Subcutaneous adipose tissue (tissue), 4 donors: ENCODE data around the gene BHLHE41. TPM values are rescaled to one million over a fixed set of nuclear protein-coding genes. Genes with fewer than 3 reads are reported as not detected.

ENCODE experiments used
- total RNA-seq, 4 donors: library from RNA; depleted of rRNA; stranded (reverse); fragments of >200 nt; gene quantifications; one replicate each; pipeline ENCODE4 v1.1.0, GENCODE V29; 2016
- TF ChIP-seq, protein P1 (sequence below): fragments of 450-650 bp; IDR thresholded peaks from one replicate; pipeline ENCODE4 v1.5.1; 2016; ENCODE audit warnings: low read depth, mild to moderate bottlenecking, control low read depth, antibody characterized with exemption, moderate library complexity

The BHLHE41 gene
- total RNA-seq, 4 donors from 2014 or later: 9.2 to 21.8 (median 18.3) TPM

DNA sequence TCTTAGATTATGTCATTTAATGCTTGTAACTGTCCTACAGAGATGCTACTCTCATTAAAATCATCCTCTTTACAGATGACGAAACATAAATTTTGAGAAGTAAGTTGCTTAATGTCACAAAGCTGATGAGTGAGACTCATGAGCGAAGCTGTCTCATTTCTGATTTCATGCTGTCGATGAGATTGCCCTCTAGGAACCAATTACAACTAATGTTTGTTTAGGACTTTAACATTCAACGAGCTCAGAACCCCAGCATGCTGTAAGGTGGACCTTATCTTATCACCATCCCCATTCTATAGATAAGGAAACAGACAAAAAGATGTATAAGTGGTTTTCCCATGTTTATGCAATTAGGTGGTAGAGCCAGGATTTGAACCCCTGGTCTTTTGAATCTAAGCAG, 23.1 kb downstream of the BHLHE41 start:
- TF ChIP-seq, protein P1, sequence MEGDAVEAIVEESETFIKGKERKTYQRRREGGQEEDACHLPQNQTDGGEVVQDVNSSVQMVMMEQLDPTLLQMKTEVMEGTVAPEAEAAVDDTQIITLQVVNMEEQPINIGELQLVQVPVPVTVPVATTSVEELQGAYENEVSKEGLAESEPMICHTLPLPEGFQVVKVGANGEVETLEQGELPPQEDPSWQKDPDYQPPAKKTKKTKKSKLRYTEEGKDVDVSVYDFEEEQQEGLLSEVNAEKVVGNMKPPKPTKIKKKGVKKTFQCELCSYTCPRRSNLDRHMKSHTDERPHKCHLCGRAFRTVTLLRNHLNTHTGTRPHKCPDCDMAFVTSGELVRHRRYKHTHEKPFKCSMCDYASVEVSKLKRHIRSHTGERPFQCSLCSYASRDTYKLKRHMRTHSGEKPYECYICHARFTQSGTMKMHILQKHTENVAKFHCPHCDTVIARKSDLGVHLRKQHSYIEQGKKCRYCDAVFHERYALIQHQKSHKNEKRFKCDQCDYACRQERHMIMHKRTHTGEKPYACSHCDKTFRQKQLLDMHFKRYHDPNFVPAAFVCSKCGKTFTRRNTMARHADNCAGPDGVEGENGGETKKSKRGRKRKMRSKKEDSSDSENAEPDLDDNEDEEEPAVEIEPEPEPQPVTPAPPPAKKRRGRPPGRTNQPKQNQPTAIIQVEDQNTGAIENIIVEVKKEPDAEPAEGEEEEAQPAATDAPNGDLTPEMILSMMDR: no peak

DNA sequence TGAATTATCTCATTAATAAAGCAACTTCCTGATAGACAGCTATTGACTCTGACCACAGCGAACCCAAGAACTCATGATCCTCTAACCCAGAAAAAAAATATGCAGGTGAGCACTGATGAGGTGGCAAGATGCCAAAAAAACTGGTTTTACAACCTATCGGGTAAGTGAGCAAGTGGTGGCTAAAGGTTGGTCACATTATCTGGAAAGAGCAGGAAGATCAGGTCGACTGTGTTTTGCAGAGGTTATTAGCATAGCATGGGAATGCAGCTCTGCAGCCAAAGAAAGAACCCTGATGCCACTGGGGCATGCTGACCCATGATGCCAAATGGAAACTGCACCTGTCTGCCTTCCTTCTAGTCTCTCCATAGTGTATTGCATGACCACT, 23.5 kb downstream of the BHLHE41 start:
- TF ChIP-seq, protein P1: no peak

DNA sequence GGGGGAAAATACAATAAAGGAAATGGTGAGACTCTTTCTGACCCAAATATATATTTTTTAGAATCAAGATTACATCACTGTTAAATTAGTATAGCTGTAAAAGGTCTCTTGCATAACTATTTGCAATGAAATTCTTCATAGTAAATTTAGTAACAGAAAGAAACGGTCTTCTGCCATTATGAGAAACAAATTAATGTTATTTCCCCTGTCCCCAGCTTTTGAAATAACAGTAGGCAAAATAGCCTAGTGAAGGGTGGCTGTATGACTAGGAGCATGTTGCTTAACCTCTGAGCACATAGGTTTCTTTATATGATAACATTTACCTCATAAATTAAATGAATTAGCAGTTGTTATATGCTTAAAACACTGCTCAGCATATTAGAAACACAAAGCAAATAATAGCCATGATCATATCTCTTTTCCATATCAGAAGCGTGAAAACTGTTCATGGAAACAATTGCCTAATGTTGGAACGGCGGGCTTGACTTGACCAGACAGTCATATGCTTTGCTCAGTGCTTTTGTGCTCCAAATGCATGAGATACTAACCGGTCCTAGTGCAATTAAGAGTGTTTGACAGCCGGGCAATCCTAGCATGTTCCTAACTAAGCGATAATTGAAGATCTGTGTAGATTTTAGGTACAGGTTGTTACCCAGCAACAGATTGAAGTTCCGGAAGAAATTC, 24.0 kb downstream of the BHLHE41 start:
- TF ChIP-seq, protein P1: no peak

DNA sequence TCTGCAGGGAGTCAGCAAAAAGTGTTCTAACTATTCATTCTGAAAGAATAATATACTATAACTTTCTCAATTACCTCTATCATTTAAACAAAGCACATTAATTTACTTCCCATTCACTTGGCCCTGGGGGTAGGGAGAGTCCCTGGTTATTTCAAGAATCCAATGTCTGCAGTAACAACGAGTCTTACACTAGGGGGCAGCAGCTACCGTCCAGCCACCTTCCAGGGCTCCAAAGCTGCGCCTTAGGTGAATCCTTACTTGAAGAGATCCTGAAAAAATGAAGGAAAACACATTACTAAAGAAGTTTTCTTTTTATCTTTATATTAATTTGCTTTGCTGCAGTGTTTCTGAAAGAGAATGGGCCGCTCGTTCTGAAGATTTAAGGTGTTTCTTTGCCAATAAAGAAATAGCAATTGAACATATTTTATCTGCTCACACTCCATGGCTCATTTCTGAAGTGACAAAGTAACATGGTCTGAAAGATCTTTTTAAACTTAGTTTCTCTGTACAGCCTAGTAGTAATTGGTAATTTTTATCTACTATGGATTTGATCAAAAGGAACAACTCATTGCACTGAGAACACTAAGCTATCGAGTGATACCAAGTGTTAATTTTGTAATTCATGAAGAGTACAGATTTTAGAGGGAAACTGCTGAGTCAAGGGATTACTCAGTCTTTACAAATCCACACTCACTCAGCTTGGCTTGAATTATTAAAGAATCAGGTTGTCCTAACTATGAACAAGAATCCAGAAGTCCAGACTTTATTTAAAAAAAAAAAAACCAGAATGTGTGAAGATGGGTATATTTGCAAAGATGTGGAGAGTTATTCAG, 27.6 kb downstream of the BHLHE41 start:
- TF ChIP-seq, protein P1: no peak

DNA sequence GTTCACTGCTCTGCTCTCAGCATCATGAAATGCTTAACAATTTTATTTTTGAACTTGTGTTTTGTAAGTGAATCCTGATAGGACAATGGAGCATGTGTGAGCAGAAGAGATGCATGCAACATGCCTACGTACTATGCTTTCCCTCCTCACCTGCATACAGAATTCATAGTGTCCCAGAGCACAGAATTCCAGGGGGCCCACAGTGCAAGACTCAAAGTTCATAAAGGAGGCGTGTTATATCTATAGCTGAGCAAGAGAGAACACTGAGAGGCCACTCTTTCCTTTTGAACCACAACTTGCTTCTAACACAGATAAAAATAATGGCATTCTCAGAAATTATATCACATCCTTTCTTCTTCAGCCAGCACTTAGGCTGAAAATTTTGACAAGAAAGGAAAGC, 28.8 kb downstream of the BHLHE41 start:
- TF ChIP-seq, protein P1: no peak

DNA sequence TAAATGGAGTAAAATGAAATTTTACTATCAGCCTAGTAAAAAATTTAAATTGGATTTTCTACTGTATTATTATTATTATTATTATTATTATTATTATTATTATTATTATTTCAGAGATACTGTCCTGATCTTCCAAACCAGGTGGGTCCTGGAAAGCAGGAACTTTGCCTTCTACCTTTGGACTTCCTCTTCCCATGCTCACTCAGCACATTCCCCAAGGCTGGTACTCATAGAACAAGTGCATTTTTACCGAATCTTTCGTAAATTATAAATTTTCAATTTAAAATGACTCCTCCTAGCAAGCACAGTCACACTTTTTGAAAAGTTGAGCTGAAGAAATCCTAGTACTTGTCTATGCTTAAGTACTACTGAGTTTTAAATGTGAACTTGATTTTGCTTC, 29.7 kb downstream of the BHLHE41 start:
- TF ChIP-seq, protein P1: no peak

DNA sequence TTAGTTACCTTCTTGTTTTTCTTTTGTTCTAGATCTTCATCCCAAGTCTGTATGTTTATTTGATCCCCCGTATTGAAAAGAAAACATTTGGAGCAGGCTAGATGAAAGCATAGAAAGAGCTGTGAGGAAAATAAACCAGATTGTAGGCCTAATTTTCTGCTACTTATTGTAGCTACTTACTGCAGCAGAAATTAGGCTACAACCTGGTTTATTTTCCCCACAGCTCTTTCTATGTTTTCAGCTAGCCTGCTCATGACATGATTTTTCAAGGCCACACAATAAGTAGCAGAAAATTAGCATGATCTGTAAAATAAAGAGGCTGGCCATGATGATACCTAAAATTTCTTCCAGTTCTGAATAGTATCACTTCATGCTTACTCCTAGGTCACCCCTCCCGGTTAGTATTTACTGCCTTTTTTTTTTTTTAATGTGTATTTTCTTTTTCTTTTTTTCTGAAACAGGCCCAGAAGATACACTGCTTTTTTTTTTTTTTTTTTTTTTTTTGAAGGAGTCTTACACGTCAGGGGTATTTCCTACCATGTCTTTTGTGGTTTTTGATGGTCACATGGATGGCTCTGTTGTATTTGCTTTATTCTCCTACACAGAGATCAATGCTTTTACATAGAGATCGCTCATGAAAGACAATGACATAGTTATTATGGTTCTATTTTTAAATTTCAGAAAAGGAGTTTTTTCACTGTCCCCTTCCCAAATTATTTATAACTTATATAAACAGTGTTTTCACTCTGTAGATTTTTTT, 32.3 kb downstream of the BHLHE41 start:
- TF ChIP-seq, protein P1: no peak
